Activated naive CD4-positive, alpha-beta T cell treated with anti-CD3 and anti-CD28 coated beads for 36 hours (primary cell): Measurements from ENCODE around the gene SGCD. TPM values are rescaled to one million over a fixed set of nuclear protein-coding genes. Genes with fewer than 3 reads are reported as not detected.

Source experiments
- CTCF ChIA-PET: fragments of 350-600 bp; sonication (Branson Sonifier 250); formaldehyde crosslinking; loops from one replicate; lab custom pipeline; 2021; ENCODE audit warnings: antibody characterized with exemption; lab: Charles Lee
- DNase-seq: peaks from one replicate; pipeline ENCODE4 v3.0.0-alpha.2; 2020
- H3K27ac Mint-ChIP-seq: one replicate; pipeline ENCODE4 v1.8.0; 2021; ENCODE audit warnings: mild to moderate bottlenecking, mixed read lengths
- H3K27me3 Mint-ChIP-seq: one replicate; pipeline ENCODE4 v1.8.0; 2021; ENCODE audit warnings: low read depth, mixed read lengths
- H3K36me3 Mint-ChIP-seq: one replicate; pipeline ENCODE4 v1.8.0; 2021; ENCODE audit warnings: low read depth, mixed read lengths
- H3K4me1 Mint-ChIP-seq: one replicate; pipeline ENCODE4 v1.8.0; 2021; ENCODE audit warnings: low read depth, mixed read lengths
- H3K4me3 Mint-ChIP-seq: one replicate; pipeline ENCODE4 v1.8.0; 2021; ENCODE audit warnings: mild to moderate bottlenecking, moderate library complexity, mixed read lengths
- H3K9me3 Mint-ChIP-seq: one replicate; pipeline ENCODE4 v1.8.0; 2021; ENCODE audit warnings: mixed read lengths
- intact Hi-C: fragments of 100-400 bp; cut with micrococcal nuclease; formaldehyde crosslinking; loops from one replicate; pipeline ENCODE4 v1.15.1; 2023
- total RNA-seq, 2 experiments: library from RNA; stranded (reverse); gene quantifications; one replicate each; pipeline ENCODE4 v1.2.3, GENCODE V29; 2021

Gene SGCD
- total RNA-seq, 2 experiments from 2014 or later = not detected

- H3K9me3 Mint-ChIP-seq = no peaks in the 10 kb centered on the region
- no peaks in the 10 kb centered on the region for H3K4me1 Mint-ChIP-seq
- H3K27ac Mint-ChIP-seq = no peak overlapping the region
- H3K27me3 Mint-ChIP-seq = peaks cover 5% of the 10 kb centered on the region
- H3K4me3 Mint-ChIP-seq = no peak overlapping the region
- CTCF ChIA-PET = no interaction called here
- intact Hi-C loops = no loop called here
- H3K36me3 Mint-ChIP-seq = no peaks in the 10 kb centered on the region
- no peak for DNase-seq
Observed at GRCh38 chr5:156683509-156683908, 356.5 kb downstream of the SGCD start.

GRCh38 chr5:156684216-156684615 lies 357.3 kb downstream of the SGCD start:
- Mint-ChIP-seq H3K36me3 (no peaks in the 10 kb centered on the region), H3K4me1 (no peaks in the 10 kb centered on the region), H3K27me3 (peaks cover 9% of the 10 kb centered on the region), H3K27ac (no peak overlapping the region), H3K4me3 (no peak overlapping the region), H3K9me3 (no peaks in the 10 kb centered on the region)
- intact Hi-C loops = no loop called here
- CTCF ChIA-PET = no interaction called here
- no peak for DNase-seq

GRCh38 chr5:156685481-156685880 lies 358.5 kb downstream of the SGCD start:
- H3K4me1 Mint-ChIP-seq = no peaks in the 10 kb centered on the region
- no peak for DNase-seq
- no peaks in the 10 kb centered on the region for H3K36me3 Mint-ChIP-seq
- intact Hi-C loops = no loop called here
- no peak overlapping the region for H3K4me3 Mint-ChIP-seq
- peaks cover 13% of the 10 kb centered on the region for H3K27me3 Mint-ChIP-seq
- no peaks in the 10 kb centered on the region for H3K9me3 Mint-ChIP-seq
- no peak overlapping the region for H3K27ac Mint-ChIP-seq
- CTCF ChIA-PET = interaction anchor here (0.6 to 2.1 kb wide), 3 partner anchors 9 to 448 kb away, joined by 3 to 5 read pairs (median 3); no protein-coding TSS in a partner anchor

- CTCF ChIA-PET = interaction anchor here (2.1 kb wide), 1 partner anchor 10 kb away, joined by 5 read pairs; no protein-coding TSS in a partner anchor
Observed at GRCh38 chr5:156686380-156686779, 359.4 kb downstream of the SGCD start.

GRCh38 chr5:156686796-156687195 lies 359.8 kb downstream of the SGCD start:
- Mint-ChIP-seq H3K9me3 (no peaks in the 10 kb centered on the region), H3K36me3 (no peaks in the 10 kb centered on the region), H3K27ac (no peak overlapping the region), H3K27me3 (peaks cover 14% of the 10 kb centered on the region), H3K4me1 (no peaks in the 10 kb centered on the region), H3K4me3 (no peak overlapping the region)
- DNase-seq = no peak
- CTCF ChIA-PET = interaction anchor here (2.1 kb wide), 1 partner anchor 11 kb away, joined by 5 read pairs; no protein-coding TSS in a partner anchor
- intact Hi-C loops = no loop called here

More at GRCh38 chr5:156686380-156686779, 359.4 kb downstream of the SGCD start:
- intact Hi-C loops = no loop called here
- no peaks in the 10 kb centered on the region for H3K4me1 Mint-ChIP-seq
- no peaks in the 10 kb centered on the region for H3K36me3 Mint-ChIP-seq
- DNase-seq = no peak
- H3K27ac Mint-ChIP-seq = no peak overlapping the region
- peaks cover 14% of the 10 kb centered on the region for H3K27me3 Mint-ChIP-seq
- H3K9me3 Mint-ChIP-seq = no peaks in the 10 kb centered on the region
- no peak overlapping the region for H3K4me3 Mint-ChIP-seq

GRCh38 chr5:156687514-156687913 lies 360.6 kb downstream of the SGCD start:
- CTCF ChIA-PET = no interaction called here
- Mint-ChIP-seq H3K27ac (no peak overlapping the region), H3K9me3 (no peaks in the 10 kb centered on the region), H3K36me3 (no peaks in the 10 kb centered on the region), H3K27me3 (peaks cover 14% of the 10 kb centered on the region), H3K4me1 (no peaks in the 10 kb centered on the region), H3K4me3 (no peak overlapping the region)
- no peak for DNase-seq
- intact Hi-C loops = no loop called here

- intact Hi-C loops = no loop called here
- H3K36me3 Mint-ChIP-seq = no peaks in the 10 kb centered on the region
- peaks cover 12% of the 10 kb centered on the region for H3K27me3 Mint-ChIP-seq
- CTCF ChIA-PET = no interaction called here
- no peaks in the 10 kb centered on the region for H3K9me3 Mint-ChIP-seq
- H3K4me1 Mint-ChIP-seq = no peaks in the 10 kb centered on the region
- no peak for DNase-seq
- H3K27ac Mint-ChIP-seq = no peak overlapping the region
- H3K4me3 Mint-ChIP-seq = no peak overlapping the region
Observed at GRCh38 chr5:156691572-156691971, 364.6 kb downstream of the SGCD start.

- no peaks in the 10 kb centered on the region for H3K4me1 Mint-ChIP-seq
- no peak overlapping the region for H3K4me3 Mint-ChIP-seq
- H3K9me3 Mint-ChIP-seq = no peaks in the 10 kb centered on the region
- H3K27ac Mint-ChIP-seq = no peak overlapping the region
- CTCF ChIA-PET = no interaction called here
- DNase-seq = no peak
- H3K36me3 Mint-ChIP-seq = no peaks in the 10 kb centered on the region
- intact Hi-C loops = no loop called here
- peaks cover 12% of the 10 kb centered on the region for H3K27me3 Mint-ChIP-seq
Observed at GRCh38 chr5:156693113-156693512, 366.1 kb downstream of the SGCD start.

- DNase-seq = no peak
- Mint-ChIP-seq H3K27ac (no peak overlapping the region), H3K4me1 (no peaks in the 10 kb centered on the region), H3K4me3 (no peak overlapping the region), H3K27me3 (peaks cover 2% of the 10 kb centered on the region), H3K9me3 (no peaks in the 10 kb centered on the region), H3K36me3 (no peaks in the 10 kb centered on the region)
- CTCF ChIA-PET = no interaction called here
- intact Hi-C loops = no loop called here
Observed at GRCh38 chr5:156694598-156694997, 367.6 kb downstream of the SGCD start.

GRCh38 chr5:156695774-156696173 lies 368.8 kb downstream of the SGCD start:
- Mint-ChIP-seq H3K27me3 (no peaks in the 10 kb centered on the region), H3K27ac (no peak overlapping the region), H3K9me3 (no peaks in the 10 kb centered on the region), H3K4me1 (no peaks in the 10 kb centered on the region), H3K36me3 (no peaks in the 10 kb centered on the region), H3K4me3 (no peak overlapping the region)
- intact Hi-C loops = no loop called here
- CTCF ChIA-PET = no interaction called here
- no peak for DNase-seq

- Mint-ChIP-seq H3K27me3 (no peaks in the 10 kb centered on the region), H3K27ac (no peak overlapping the region), H3K4me3 (no peak overlapping the region), H3K9me3 (no peaks in the 10 kb centered on the region), H3K4me1 (no peaks in the 10 kb centered on the region), H3K36me3 (no peaks in the 10 kb centered on the region)
- CTCF ChIA-PET = interaction anchor here (0.8 kb wide), 1 partner anchor 43 kb away, joined by 3 read pairs; no protein-coding TSS in a partner anchor
- intact Hi-C loops = no loop called here
- DNase-seq = no peak
Observed at GRCh38 chr5:156698323-156698722, 371.4 kb downstream of the SGCD start.

GRCh38 chr5:156699147-156699546 lies 372.2 kb downstream of the SGCD start:
- H3K4me3 Mint-ChIP-seq = no peak overlapping the region
- no peaks in the 10 kb centered on the region for H3K4me1 Mint-ChIP-seq
- H3K27me3 Mint-ChIP-seq = no peaks in the 10 kb centered on the region
- DNase-seq = no peak
- H3K27ac Mint-ChIP-seq = no peak overlapping the region
- no peaks in the 10 kb centered on the region for H3K36me3 Mint-ChIP-seq
- CTCF ChIA-PET = interaction anchor here (0.6 to 0.8 kb wide), 2 partner anchors 17 to 42 kb away, joined by 3 read pairs; no protein-coding TSS in a partner anchor
- no peaks in the 10 kb centered on the region for H3K9me3 Mint-ChIP-seq
- intact Hi-C loops = no loop called here

- Mint-ChIP-seq H3K4me1 (no peaks in the 10 kb centered on the region), H3K4me3 (no peak overlapping the region)
- CTCF ChIA-PET = no interaction called here
Observed at GRCh38 chr5:156704139-156704538, 377.2 kb downstream of the SGCD start.

More at GRCh38 chr5:156704139-156704538, 377.2 kb downstream of the SGCD start:
- intact Hi-C loops = no loop called here
- Mint-ChIP-seq H3K36me3 (no peaks in the 10 kb centered on the region), H3K27me3 (peaks cover 3% of the 10 kb centered on the region), H3K27ac (no peak overlapping the region), H3K9me3 (no peaks in the 10 kb centered on the region)
- DNase-seq = no peak
